GM23338 (cell line): ENCODE data around the gene GSDME. TPM values are rescaled to one million over a fixed set of nuclear protein-coding genes. Genes with fewer than 3 reads are reported as not detected.

ENCODE experiments used
- ATAC-seq: fragments of 200-7000 bp; cut with Tn5 transposase; 3 replicates; pipeline ENCODE4 v1.9.1; 2020
- DNase-seq: peaks from one replicate; pipeline ENCODE4 v3.0.0-alpha.2; 2015; ENCODE audit warnings: low spot score
- H2AFZ ChIP-seq: fragments of 200-600 bp; sonication (generic); 2 replicates; pipeline ENCODE4 v1.8.0; 2016; ENCODE audit warnings: antibody characterized with exemption, mild to moderate bottlenecking, moderate library complexity
- H3F3A ChIP-seq: fragments of 200-600 bp; sonication (generic); replicated peaks from 2 replicates; pipeline ENCODE4 v1.8.0; 2017; ENCODE audit warnings: antibody characterized with exemption, mixed run types, low read depth
- H3K27ac ChIP-seq: fragments of 200-600 bp; sonication (generic); 2 replicates; pipeline ENCODE4 v1.6.1; 2016; ENCODE audit warnings: low read depth
- H3K27me3 ChIP-seq: fragments of 200-600 bp; sonication (generic); 2 replicates; pipeline ENCODE4 v1.8.0; 2016; ENCODE audit warnings: mild to moderate bottlenecking, mixed run types, moderate library complexity; ENCODE audit not compliant: insufficient read depth
- H3K36me3 ChIP-seq: fragments of 200-600 bp; sonication (generic); 2 replicates; pipeline ENCODE4 v1.8.0; 2016; ENCODE audit warnings: mild to moderate bottlenecking; ENCODE audit not compliant: insufficient read depth
- H3K4me1 ChIP-seq: fragments of 200-600 bp; sonication (generic); 2 replicates; pipeline ENCODE4 v1.8.0; 2016; ENCODE audit warnings: mild to moderate bottlenecking, moderate library complexity; ENCODE audit not compliant: insufficient read depth
- H3K4me2 ChIP-seq: fragments of 200-600 bp; sonication (generic); 2 replicates; pipeline ENCODE4 v1.7.1; 2017; ENCODE audit warnings: mixed run types
- H3K4me3 ChIP-seq: fragments of 200-600 bp; sonication (generic); 2 replicates; pipeline ENCODE4 v1.6.1; 2016; ENCODE audit warnings: mixed run types
- H3K79me2 ChIP-seq: fragments of 200-600 bp; sonication (generic); replicated peaks from 2 replicates; pipeline ENCODE4 v1.8.0; 2017; ENCODE audit warnings: mild to moderate bottlenecking; ENCODE audit not compliant: insufficient read depth
- H3K9me2 ChIP-seq: fragments of 200-600 bp; sonication (generic); 2 replicates; pipeline ENCODE4 v1.8.0; 2017; ENCODE audit not compliant: insufficient read depth
- H4K20me1 ChIP-seq: fragments of 200-600 bp; sonication (generic); replicated peaks from 2 replicates; pipeline ENCODE4 v1.8.0; 2017; ENCODE audit warnings: mild to moderate bottlenecking; ENCODE audit not compliant: insufficient read depth
- H3K27ac Mint-ChIP-seq: 2 replicates; pipeline ENCODE4 v1.8.0; 2020; ENCODE audit warnings: inconsistent platforms, mild to moderate bottlenecking, moderate library complexity, mixed read lengths
- H3K27me3 Mint-ChIP-seq: 3 replicates; pipeline ENCODE4 v1.8.0; 2022; ENCODE audit warnings: low read depth, mild to moderate bottlenecking, moderate library complexity, mixed read lengths, inconsistent platforms; ENCODE audit not compliant: insufficient read depth, poor library complexity
- H3K36me3 Mint-ChIP-seq: 3 replicates; pipeline ENCODE4 v1.8.0; 2021; ENCODE audit warnings: low read depth, mild to moderate bottlenecking, inconsistent platforms, moderate library complexity, mixed read lengths
- H3K4me1 Mint-ChIP-seq: 3 replicates; pipeline ENCODE4 v1.8.0; 2020; ENCODE audit warnings: mild to moderate bottlenecking, inconsistent platforms, mixed read lengths
- H3K4me3 Mint-ChIP-seq: 3 replicates; pipeline ENCODE4 v1.8.0; 2021; ENCODE audit warnings: moderate library complexity, mild to moderate bottlenecking, inconsistent platforms, mixed read lengths
- H3K9me3 Mint-ChIP-seq: 3 replicates; pipeline ENCODE4 v1.8.0; 2020; ENCODE audit warnings: moderate library complexity, mild to moderate bottlenecking, inconsistent platforms, mixed read lengths
- CREB1 ChIP-seq: fragments of 250-450 bp; sonication (Bioruptor Pico); IDR thresholded peaks from 2 replicates; pipeline ENCODE4 v1.5.0; 2020; ENCODE audit warnings: low read depth, mild to moderate bottlenecking, moderate library complexity
- EZH2phosphoT487 ChIP-seq: fragments of 200-600 bp; sonication (generic); IDR thresholded peaks from one replicate; pipeline ENCODE4 v1.8.1; 2018; ENCODE audit warnings: antibody characterized with exemption; ENCODE audit not compliant: unreplicated experiment
- JUNB ChIP-seq: IDR thresholded peaks from one replicate; pipeline ENCODE4 v1.6.1; 2016; ENCODE audit warnings: antibody characterized with exemption; ENCODE audit not compliant: unreplicated experiment
- POLR2AphosphoS5 ChIP-seq: IDR thresholded peaks from 2 replicates; pipeline ENCODE4 v1.6.1; 2016; ENCODE audit warnings: antibody characterized with exemption, low read depth
- polyA plus RNA-seq: library from polyadenylated mRNA; unstranded; fragments of >200 nt; fragmentation: Nextera tagmentation; extraction: Ambion mirVana; gene quantifications from 2 replicates; pipeline ENCODE4 v1.2.1, GENCODE V29; 2016
- total RNA-seq: library from RNA; depleted of rRNA; stranded (reverse); fragments of >200 nt; shearing (Covaris generic); gene quantifications from 2 replicates; pipeline ENCODE4 v1.2.3, GENCODE V29; 2014
- TF ChIP-seq, protein P1 (sequence below): fragments of 250-450 bp; sonication (Bioruptor Pico); IDR thresholded peaks from 2 replicates; pipeline ENCODE4 v1.5.0; 2020; ENCODE audit warnings: mild to moderate bottlenecking, moderate library complexity
- TF ChIP-seq, protein P2 (sequence below), 2 experiments: fragments of 200-600 bp in 1 of 2; sonication (generic) in 1 of 2; conservative IDR thresholded peaks; 2 replicates each; pipeline versions ENCODE4 v1.5.1 to v1.6.1; 2016 to 2017; ENCODE audit warnings: antibody characterized with exemption in 2 of 2, low read depth in 2 of 2, mild to moderate bottlenecking in 2 of 2, moderate library complexity in 1 of 2

The GSDME gene
- total and polyA plus RNA-seq, 2 experiments from 2014 or later, result 8.3 to 8.5 TPM

DNA sequence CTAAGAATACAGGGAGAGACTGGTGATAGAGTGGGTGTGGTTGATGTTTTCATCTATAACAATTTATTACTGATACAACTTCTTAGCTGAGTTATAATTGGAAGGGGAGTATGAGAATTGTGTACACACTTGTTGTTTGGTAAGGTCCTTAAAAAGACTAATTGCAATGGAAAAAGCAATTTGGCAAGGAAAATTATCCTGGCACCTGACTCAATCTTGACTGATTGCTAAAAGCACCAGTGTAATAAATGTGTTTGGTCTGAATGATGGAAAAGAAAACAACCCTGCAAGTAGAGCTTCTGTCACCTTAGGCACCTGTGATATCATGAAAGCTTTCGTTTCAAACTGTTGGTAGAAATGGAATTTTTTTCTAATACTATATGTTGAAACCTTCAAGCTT lies 6.7 kb upstream of the GSDME start (continued):
- TF ChIP-seq, protein P1, sequence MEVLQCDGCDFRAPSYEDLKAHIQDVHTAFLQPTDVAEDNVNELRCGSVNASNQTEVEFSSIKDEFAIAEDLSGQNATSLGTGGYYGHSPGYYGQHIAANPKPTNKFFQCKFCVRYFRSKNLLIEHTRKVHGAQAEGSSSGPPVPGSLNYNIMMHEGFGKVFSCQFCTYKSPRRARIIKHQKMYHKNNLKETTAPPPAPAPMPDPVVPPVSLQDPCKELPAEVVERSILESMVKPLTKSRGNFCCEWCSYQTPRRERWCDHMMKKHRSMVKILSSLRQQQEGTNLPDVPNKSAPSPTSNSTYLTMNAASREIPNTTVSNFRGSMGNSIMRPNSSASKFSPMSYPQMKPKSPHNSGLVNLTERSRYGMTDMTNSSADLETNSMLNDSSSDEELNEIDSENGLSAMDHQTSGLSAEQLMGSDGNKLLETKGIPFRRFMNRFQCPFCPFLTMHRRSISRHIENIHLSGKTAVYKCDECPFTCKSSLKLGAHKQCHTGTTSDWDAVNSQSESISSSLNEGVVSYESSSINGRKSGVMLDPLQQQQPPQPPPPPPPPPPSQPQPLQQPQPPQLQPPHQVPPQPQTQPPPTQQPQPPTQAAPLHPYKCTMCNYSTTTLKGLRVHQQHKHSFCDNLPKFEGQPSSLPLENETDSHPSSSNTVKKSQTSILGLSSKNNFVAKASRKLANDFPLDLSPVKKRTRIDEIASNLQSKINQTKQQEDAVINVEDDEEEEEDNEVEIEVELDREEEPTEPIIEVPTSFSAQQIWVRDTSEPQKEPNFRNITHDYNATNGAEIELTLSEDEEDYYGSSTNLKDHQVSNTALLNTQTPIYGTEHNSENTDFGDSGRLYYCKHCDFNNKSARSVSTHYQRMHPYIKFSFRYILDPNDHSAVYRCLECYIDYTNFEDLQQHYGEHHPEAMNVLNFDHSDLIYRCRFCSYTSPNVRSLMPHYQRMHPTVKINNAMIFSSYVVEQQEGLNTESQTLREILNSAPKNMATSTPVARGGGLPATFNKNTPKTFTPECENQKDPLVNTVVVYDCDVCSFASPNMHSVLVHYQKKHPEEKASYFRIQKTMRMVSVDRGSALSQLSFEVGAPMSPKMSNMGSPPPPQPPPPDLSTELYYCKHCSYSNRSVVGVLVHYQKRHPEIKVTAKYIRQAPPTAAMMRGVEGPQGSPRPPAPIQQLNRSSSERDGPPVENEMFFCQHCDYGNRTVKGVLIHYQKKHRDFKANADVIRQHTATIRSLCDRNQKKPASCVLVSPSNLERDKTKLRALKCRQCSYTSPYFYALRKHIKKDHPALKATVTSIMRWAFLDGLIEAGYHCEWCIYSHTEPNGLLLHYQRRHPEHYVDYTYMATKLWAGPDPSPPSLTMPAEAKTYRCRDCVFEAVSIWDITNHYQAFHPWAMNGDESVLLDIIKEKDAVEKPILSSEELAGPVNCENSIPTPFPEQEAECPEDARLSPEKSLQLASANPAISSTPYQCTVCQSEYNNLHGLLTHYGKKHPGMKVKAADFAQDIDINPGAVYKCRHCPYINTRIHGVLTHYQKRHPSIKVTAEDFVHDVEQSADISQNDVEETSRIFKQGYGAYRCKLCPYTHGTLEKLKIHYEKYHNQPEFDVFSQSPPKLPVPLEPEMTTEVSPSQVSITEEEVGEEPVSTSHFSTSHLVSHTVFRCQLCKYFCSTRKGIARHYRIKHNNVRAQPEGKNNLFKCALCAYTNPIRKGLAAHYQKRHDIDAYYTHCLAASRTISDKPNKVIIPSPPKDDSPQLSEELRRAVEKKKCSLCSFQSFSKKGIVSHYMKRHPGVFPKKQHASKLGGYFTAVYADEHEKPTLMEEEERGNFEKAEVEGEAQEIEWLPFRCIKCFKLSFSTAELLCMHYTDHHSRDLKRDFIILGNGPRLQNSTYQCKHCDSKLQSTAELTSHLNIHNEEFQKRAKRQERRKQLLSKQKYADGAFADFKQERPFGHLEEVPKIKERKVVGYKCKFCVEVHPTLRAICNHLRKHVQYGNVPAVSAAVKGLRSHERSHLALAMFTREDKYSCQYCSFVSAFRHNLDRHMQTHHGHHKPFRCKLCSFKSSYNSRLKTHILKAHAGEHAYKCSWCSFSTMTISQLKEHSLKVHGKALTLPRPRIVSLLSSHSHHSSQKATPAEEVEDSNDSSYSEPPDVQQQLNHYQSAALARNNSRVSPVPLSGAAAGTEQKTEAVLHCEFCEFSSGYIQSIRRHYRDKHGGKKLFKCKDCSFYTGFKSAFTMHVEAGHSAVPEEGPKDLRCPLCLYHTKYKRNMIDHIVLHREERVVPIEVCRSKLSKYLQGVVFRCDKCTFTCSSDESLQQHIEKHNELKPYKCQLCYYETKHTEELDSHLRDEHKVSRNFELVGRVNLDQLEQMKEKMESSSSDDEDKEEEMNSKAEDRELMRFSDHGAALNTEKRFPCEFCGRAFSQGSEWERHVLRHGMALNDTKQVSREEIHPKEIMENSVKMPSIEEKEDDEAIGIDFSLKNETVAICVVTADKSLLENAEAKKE, result no peak

DNA sequence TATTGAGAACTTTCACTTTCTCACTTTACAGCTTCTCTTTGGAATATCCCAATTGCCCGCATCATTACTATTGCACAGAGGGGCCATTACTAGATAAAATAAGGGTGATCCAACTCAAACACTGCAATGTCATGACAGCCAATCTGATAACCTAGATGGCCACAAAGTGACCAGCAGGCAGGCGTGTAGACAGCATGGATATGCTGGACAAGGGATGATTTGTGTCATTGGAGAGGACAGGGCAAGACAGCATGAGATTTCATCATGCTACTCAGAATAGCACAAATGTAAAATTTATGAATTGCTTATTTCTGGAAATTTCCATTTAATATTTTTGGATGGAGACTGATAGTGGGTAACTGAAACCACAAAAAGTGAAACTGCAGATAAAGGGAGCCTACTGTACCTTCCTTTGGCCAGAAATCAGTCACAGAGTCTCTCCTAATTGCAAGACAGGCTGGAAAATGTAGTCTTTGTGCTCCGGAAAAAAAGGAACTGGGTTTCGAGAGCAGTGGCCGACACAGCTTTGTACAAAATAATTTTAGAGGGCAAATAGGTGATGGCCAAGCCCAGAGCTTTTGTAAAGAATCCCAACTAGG lies 6.1 kb upstream of the GSDME start:
- Histone ChIP-seq H3K27ac (no peak overlapping the region), H3K4me2 (no peak overlapping the region), H3K4me3 (no peak overlapping the region), H4K20me1 (no peaks in the 10 kb centered on the region), H3F3A (no peaks in the 10 kb centered on the region), H3K9me2 (no peaks in the 10 kb centered on the region), H2AFZ (no peak overlapping the region), H3K36me3 (no peaks in the 10 kb centered on the region), H3K4me1 (peaks cover 3% of the 10 kb centered on the region; the same call in 1 of the 2 replicates), H3K27me3 (peaks cover 14% of the 10 kb centered on the region), H3K79me2 (no peaks in the 10 kb centered on the region)
- TF ChIP-seq CREB1 (CRISPR knock-in tag) (no peak), POLR2AphosphoS5 (no peak), EZH2phosphoT487 (no peak), JUNB (no peak)
- TF ChIP-seq, protein P2, sequence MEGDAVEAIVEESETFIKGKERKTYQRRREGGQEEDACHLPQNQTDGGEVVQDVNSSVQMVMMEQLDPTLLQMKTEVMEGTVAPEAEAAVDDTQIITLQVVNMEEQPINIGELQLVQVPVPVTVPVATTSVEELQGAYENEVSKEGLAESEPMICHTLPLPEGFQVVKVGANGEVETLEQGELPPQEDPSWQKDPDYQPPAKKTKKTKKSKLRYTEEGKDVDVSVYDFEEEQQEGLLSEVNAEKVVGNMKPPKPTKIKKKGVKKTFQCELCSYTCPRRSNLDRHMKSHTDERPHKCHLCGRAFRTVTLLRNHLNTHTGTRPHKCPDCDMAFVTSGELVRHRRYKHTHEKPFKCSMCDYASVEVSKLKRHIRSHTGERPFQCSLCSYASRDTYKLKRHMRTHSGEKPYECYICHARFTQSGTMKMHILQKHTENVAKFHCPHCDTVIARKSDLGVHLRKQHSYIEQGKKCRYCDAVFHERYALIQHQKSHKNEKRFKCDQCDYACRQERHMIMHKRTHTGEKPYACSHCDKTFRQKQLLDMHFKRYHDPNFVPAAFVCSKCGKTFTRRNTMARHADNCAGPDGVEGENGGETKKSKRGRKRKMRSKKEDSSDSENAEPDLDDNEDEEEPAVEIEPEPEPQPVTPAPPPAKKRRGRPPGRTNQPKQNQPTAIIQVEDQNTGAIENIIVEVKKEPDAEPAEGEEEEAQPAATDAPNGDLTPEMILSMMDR (conservative IDR thresholded peaks at IDR 0.05; ENCODE audit: low read depth in 2 of 2), result no peak
- Mint-ChIP-seq H3K27me3 (peaks cover 5% of the 10 kb centered on the region), H3K9me3 (no peaks in the 10 kb centered on the region), H3K4me3 (no peak overlapping the region), H3K27ac (no peak overlapping the region), H3K36me3 (no peaks in the 10 kb centered on the region), H3K4me1 (peaks cover 12% of the 10 kb centered on the region)
- no peak for ATAC-seq
- no peak for DNase-seq
